Endothelial cell (in vitro differentiated cells): ENCODE results near the gene MOB2. TPM values are rescaled to one million over a fixed set of nuclear protein-coding genes. Genes with fewer than 3 reads are reported as not detected.

Experiments used
- DNase-seq: peaks from one replicate; pipeline ENCODE4 v3.0.0; 2021; ENCODE audit warnings: low spot score
- H3K27ac Mint-ChIP-seq: one replicate; pipeline ENCODE4 v1.8.0; 2021; ENCODE audit warnings: mixed read lengths, inconsistent platforms; ENCODE audit not compliant: unreplicated experiment
- H3K27me3 Mint-ChIP-seq: one replicate; pipeline ENCODE4 v1.8.0; 2021; ENCODE audit warnings: mild to moderate bottlenecking, moderate library complexity, mixed read lengths, inconsistent platforms; ENCODE audit not compliant: unreplicated experiment
- H3K36me3 Mint-ChIP-seq: one replicate; pipeline ENCODE4 v1.8.0; 2021; ENCODE audit warnings: mild to moderate bottlenecking, low read depth, mixed read lengths, inconsistent platforms; ENCODE audit not compliant: unreplicated experiment
- H3K4me1 Mint-ChIP-seq: one replicate; pipeline ENCODE4 v1.8.0; 2021; ENCODE audit warnings: mild to moderate bottlenecking, mixed read lengths, inconsistent platforms; ENCODE audit not compliant: unreplicated experiment
- H3K4me3 Mint-ChIP-seq: one replicate; pipeline ENCODE4 v1.8.0; 2021; ENCODE audit warnings: mild to moderate bottlenecking, mixed read lengths, inconsistent platforms; ENCODE audit not compliant: unreplicated experiment
- H3K9me3 Mint-ChIP-seq: one replicate; pipeline ENCODE4 v1.8.0; 2021; ENCODE audit warnings: mixed read lengths, inconsistent platforms; ENCODE audit not compliant: unreplicated experiment
- CTCF ChIP-seq: fragments of 200-600 bp; sonication (generic); IDR thresholded peaks from one replicate; pipeline ENCODE4 v1.5.0; 2021; ENCODE audit warnings: antibody characterized with exemption; ENCODE audit not compliant: unreplicated experiment
- total RNA-seq: library from RNA; stranded (reverse); fragmentation: NEBNext Ultra II Directional; extraction: Animal tissue kit (Norgen Biotek cat#: 25700); gene quantifications from one replicate; pipeline ENCODE4 v1.2.1, GENCODE V29; 2021; ENCODE audit not compliant: unreplicated experiment

Gene MOB2
- total RNA-seq, 1 donor from 2014 or later = 37.5 TPM

GRCh38 chr11:1508491-1508891 is 21.9 kb upstream of the MOB2 start:
- Mint-ChIP-seq H3K9me3 (no peaks in the 10 kb centered on the region), H3K36me3 (peaks cover 4% of the 10 kb centered on the region), H3K4me3 (no peak overlapping the region), H3K4me1 (peaks cover 19% of the 10 kb centered on the region), H3K27me3 (peaks cover 5% of the 10 kb centered on the region), H3K27ac (no peak overlapping the region)
- TF ChIP-seq CTCF = no peak
- DNase-seq = no peak

GRCh38 chr11:1507381-1508140 is 21.0 kb upstream of the MOB2 start:
- Mint-ChIP-seq H3K9me3 (no peaks in the 10 kb centered on the region), H3K36me3 (peaks cover 4% of the 10 kb centered on the region), H3K4me3 (no peak overlapping the region), H3K27me3 (peaks cover 3% of the 10 kb centered on the region), H3K4me1 (peaks cover 12% of the 10 kb centered on the region), H3K27ac (no peak overlapping the region)
- DNase-seq = no peak
- no peak for TF ChIP-seq CTCF

DNA sequence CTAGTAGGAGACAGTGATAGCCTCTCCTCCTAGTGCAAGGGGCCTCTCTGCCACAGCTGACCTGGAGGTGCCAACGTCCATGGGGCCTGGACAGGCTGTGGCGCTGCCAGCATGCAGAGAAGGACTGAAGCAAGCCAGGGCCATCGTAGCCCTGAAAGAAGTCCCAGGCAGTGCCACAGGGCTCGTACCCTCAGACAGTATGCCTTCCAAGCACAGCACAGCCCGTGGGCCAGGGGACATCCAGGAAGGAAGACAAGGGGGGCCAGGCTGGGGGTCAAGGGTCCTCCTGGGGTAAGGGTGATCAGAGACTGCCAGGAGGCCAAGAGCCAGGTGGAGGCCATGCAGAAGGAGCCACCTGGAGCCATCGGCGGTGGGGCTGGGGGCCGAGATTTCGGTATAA is 20.4 kb upstream of the MOB2 start:
- Mint-ChIP-seq H3K4me1 (peaks cover 12% of the 10 kb centered on the region), H3K4me3 (no peak overlapping the region)
- no peak for TF ChIP-seq CTCF

GRCh38 chr11:1505480-1505879 is 18.9 kb upstream of the MOB2 start:
- no peak for DNase-seq
- Mint-ChIP-seq H3K4me1 (peaks cover 12% of the 10 kb centered on the region), H3K27me3 (peaks cover 5% of the 10 kb centered on the region), H3K27ac (no peak overlapping the region), H3K4me3 (no peak overlapping the region), H3K36me3 (no peaks in the 10 kb centered on the region), H3K9me3 (no peaks in the 10 kb centered on the region)
- no peak for TF ChIP-seq CTCF

More for the DNA sequence above, 20.4 kb upstream of the MOB2 start:
- DNase-seq = no peak
- Mint-ChIP-seq H3K27ac (no peak overlapping the region), H3K36me3 (no peaks in the 10 kb centered on the region), H3K27me3 (peaks cover 3% of the 10 kb centered on the region), H3K9me3 (no peaks in the 10 kb centered on the region)

- peaks cover 5% of the 10 kb centered on the region for H3K27me3 Mint-ChIP-seq
- H3K27ac Mint-ChIP-seq = no peak overlapping the region
- no peaks in the 10 kb centered on the region for H3K36me3 Mint-ChIP-seq
- H3K4me3 Mint-ChIP-seq = no peak overlapping the region
- TF ChIP-seq CTCF = no peak
- H3K4me1 Mint-ChIP-seq = peaks cover 12% of the 10 kb centered on the region
- no peaks in the 10 kb centered on the region for H3K9me3 Mint-ChIP-seq
- no peak for DNase-seq
Measured at GRCh38 chr11:1504581-1505290, 18.2 kb upstream of the MOB2 start.
